Measurements from ENCODE around the gene ALDH7A1.

ALDH7A1 gene

GRCh38 chr5:126503602-126504104 is 91.4 kb downstream of the ALDH7A1 start:
- no peak for DNase-seq

GRCh38 chr5:126501448-126501847 is 93.6 kb downstream of the ALDH7A1 start:
- no peak for DNase-seq

- no peak for DNase-seq
Observed at GRCh38 chr5:126499853-126500342, 95.1 kb downstream of the ALDH7A1 start.

GRCh38 chr5:126499278-126499677 is 95.7 kb downstream of the ALDH7A1 start:
- no peak for DNase-seq

- DNase-seq = no peak
Observed at GRCh38 chr5:126497506-126497905, 97.5 kb downstream of the ALDH7A1 start.

GRCh38 chr5:126494393-126494792 is 100.6 kb downstream of the ALDH7A1 start:
- DNase-seq = no peak

- DNase-seq = no peak
Observed at GRCh38 chr5:126492939-126493338, 102.1 kb downstream of the ALDH7A1 start.

- no peak for DNase-seq
Observed at GRCh38 chr5:126490167-126490940, 104.7 kb downstream of the ALDH7A1 start.

- DNase-seq = no peak
Observed at GRCh38 chr5:126488443-126489065, 106.5 kb downstream of the ALDH7A1 start.

- no peak for DNase-seq
Observed at GRCh38 chr5:126487596-126487995, 107.4 kb downstream of the ALDH7A1 start.

- no peak for DNase-seq
Observed at GRCh38 chr5:126486332-126486731, 108.7 kb downstream of the ALDH7A1 start.

- no peak for DNase-seq
Observed at GRCh38 chr5:126484253-126484652, 110.8 kb downstream of the ALDH7A1 start.

GRCh38 chr5:126483156-126483555 is 111.9 kb downstream of the ALDH7A1 start:
- DNase-seq = no peak

- DNase-seq = no peak
Observed at GRCh38 chr5:126482591-126482990, 112.4 kb downstream of the ALDH7A1 start.

GRCh38 chr5:126481243-126481642 is 113.8 kb downstream of the ALDH7A1 start:
- no peak for DNase-seq

All from NCI-H1694 (cell line).